KOPT-K1 (cell line): ENCODE data around the gene UGT2A3.

Source experiments
- H3K27ac ChIP-seq: fragments of 200-600 bp; sonication (generic); 2 replicates; pipeline ENCODE4 v1.5.1; 2016; ENCODE audit warnings: antibody characterized with exemption, mild to moderate bottlenecking, low read depth, low read length; ENCODE audit not compliant: poor library complexity, severe bottlenecking
- H3K36me3 ChIP-seq: fragments of 200-600 bp; sonication (generic); 2 replicates; pipeline ENCODE4 v1.5.1; 2017; ENCODE audit warnings: antibody characterized with exemption, mild to moderate bottlenecking, low read length, moderate library complexity; ENCODE audit not compliant: insufficient read depth
- H3K9me3 ChIP-seq: fragments of 200-600 bp; sonication (generic); 2 replicates; pipeline ENCODE4 v1.5.1; 2017; ENCODE audit warnings: antibody characterized with exemption, low read length, mild to moderate bottlenecking; ENCODE audit not compliant: insufficient read depth, poor library complexity, severe bottlenecking

Gene UGT2A3

GRCh38 chr4:68895561-68896198 is 55.9 kb downstream of the UGT2A3 start:
- Histone ChIP-seq H3K9me3 (no peaks in the 10 kb centered on the region), H3K36me3 (no peaks in the 10 kb centered on the region), H3K27ac (no peak overlapping the region)

GRCh38 chr4:68892861-68893260 is 58.7 kb downstream of the UGT2A3 start:
- no peaks in the 10 kb centered on the region for H3K9me3 ChIP-seq
- no peak overlapping the region for H3K27ac ChIP-seq
- H3K36me3 ChIP-seq, result no peaks in the 10 kb centered on the region

GRCh38 chr4:68891678-68892077 is 59.9 kb downstream of the UGT2A3 start:
- H3K27ac ChIP-seq, result no peak overlapping the region
- H3K36me3 ChIP-seq, result no peaks in the 10 kb centered on the region
- no peaks in the 10 kb centered on the region for H3K9me3 ChIP-seq

GRCh38 chr4:68885545-68885944 is 66.1 kb downstream of the UGT2A3 start:
- Histone ChIP-seq H3K27ac (no peak overlapping the region), H3K36me3 (no peaks in the 10 kb centered on the region), H3K9me3 (no peaks in the 10 kb centered on the region)

- no peaks in the 10 kb centered on the region for H3K36me3 ChIP-seq
- H3K27ac ChIP-seq, result no peak overlapping the region
- no peaks in the 10 kb centered on the region for H3K9me3 ChIP-seq
Observed at GRCh38 chr4:68883870-68884269, 67.7 kb downstream of the UGT2A3 start.
